ENCODE data around the gene SMAD3.
A peak's percentile ranks its signal among the peaks of the same experiment; 100 is the strongest.

Gene SMAD3

GRCh38 chr15:67085237-67085817, 19.9 kb downstream of the SMAD3 start:
- Histone ChIP-seq H3K36me3 (ENCODE audit: insufficient read depth, low read length) (no peaks in the 10 kb centered on the region), H3K9me3 (ENCODE audit: insufficient read depth, low read depth, low read length) (no peaks in the 10 kb centered on the region), H3K27ac (ENCODE audit: low read depth, low read length) (no peak overlapping the region), H3K4me3 (ENCODE audit: low read length) (no peak overlapping the region), H3K4me1 (ENCODE audit: insufficient read depth, low read length) (peaks cover 53% of the 10 kb centered on the region), H3K27me3 (ENCODE audit: insufficient read depth, low read length) (no peaks in the 10 kb centered on the region), H3K9ac (ENCODE audit: low read depth, low read length) (no peak overlapping the region)
- WGBS = 82% methylated on average over 3 of the region's 3 CpGs

GRCh38 chr15:67085818-67086636, 20.6 kb downstream of the SMAD3 start:
- H3K4me1 ChIP-seq (ENCODE audit: insufficient read depth, low read length) = peaks cover 60% of the 10 kb centered on the region
- H3K36me3 ChIP-seq (ENCODE audit: insufficient read depth, low read length) = no peaks in the 10 kb centered on the region
- H3K27me3 ChIP-seq (ENCODE audit: insufficient read depth, low read length) = no peaks in the 10 kb centered on the region
- H3K4me3 ChIP-seq (ENCODE audit: low read length) = no peak overlapping the region
- H3K9ac ChIP-seq (ENCODE audit: low read depth, low read length) = no peak overlapping the region
- H3K27ac ChIP-seq (ENCODE audit: low read depth, low read length) = no peak overlapping the region
- no peaks in the 10 kb centered on the region for H3K9me3 ChIP-seq (ENCODE audit: insufficient read depth, low read depth, low read length)
- 67% methylated on average over 2 of the region's 3 CpGs for WGBS

- no peak overlapping the region for H3K4me3 ChIP-seq (ENCODE audit: low read length)
- H3K9ac ChIP-seq (ENCODE audit: low read depth, low read length) = no peak overlapping the region
- no peaks in the 10 kb centered on the region for H3K36me3 ChIP-seq (ENCODE audit: insufficient read depth, low read length)
- no peaks in the 10 kb centered on the region for H3K27me3 ChIP-seq (ENCODE audit: insufficient read depth, low read length)
- peaks cover 66% of the 10 kb centered on the region for H3K4me1 ChIP-seq (ENCODE audit: insufficient read depth, low read length)
- 89% methylated on average over 3 of the region's 3 CpGs for WGBS
- H3K27ac ChIP-seq (ENCODE audit: low read depth, low read length) = no peak overlapping the region
- no peaks in the 10 kb centered on the region for H3K9me3 ChIP-seq (ENCODE audit: insufficient read depth, low read depth, low read length)
Observed at GRCh38 chr15:67086637-67086914, 21.2 kb downstream of the SMAD3 start.

- H3K4me1 ChIP-seq (ENCODE audit: insufficient read depth, low read length) = peaks cover 69% of the 10 kb centered on the region
- no peak overlapping the region for H3K27ac ChIP-seq (ENCODE audit: low read depth, low read length)
- H3K9ac ChIP-seq (ENCODE audit: low read depth, low read length) = no peak overlapping the region
- no peaks in the 10 kb centered on the region for H3K9me3 ChIP-seq (ENCODE audit: insufficient read depth, low read depth, low read length)
- H3K27me3 ChIP-seq (ENCODE audit: insufficient read depth, low read length) = no peaks in the 10 kb centered on the region
- no peaks in the 10 kb centered on the region for H3K36me3 ChIP-seq (ENCODE audit: insufficient read depth, low read length)
- 73% methylated on average over 6 of the region's 6 CpGs for WGBS
- H3K4me3 ChIP-seq (ENCODE audit: low read length) = no peak overlapping the region
Observed at GRCh38 chr15:67087507-67088172, 22.2 kb downstream of the SMAD3 start.

GRCh38 chr15:67089217-67090193, 24.1 kb downstream of the SMAD3 start:
- peaks cover 72% of the 10 kb centered on the region for H3K4me1 ChIP-seq (ENCODE audit: insufficient read depth, low read length)
- H3K9me3 ChIP-seq (ENCODE audit: insufficient read depth, low read depth, low read length) = no peaks in the 10 kb centered on the region
- 79% methylated on average over 15 of the region's 15 CpGs for WGBS
- H3K9ac ChIP-seq (ENCODE audit: low read depth, low read length) = no peak overlapping the region
- no peaks in the 10 kb centered on the region for H3K27me3 ChIP-seq (ENCODE audit: insufficient read depth, low read length)
- no peak overlapping the region for H3K4me3 ChIP-seq (ENCODE audit: low read length)
- H3K36me3 ChIP-seq (ENCODE audit: insufficient read depth, low read length) = no peaks in the 10 kb centered on the region
- no peak overlapping the region for H3K27ac ChIP-seq (ENCODE audit: low read depth, low read length)

GRCh38 chr15:67090297-67091070, 25.1 kb downstream of the SMAD3 start:
- WGBS = 57% methylated on average over 7 of the region's 7 CpGs
- H3K4me1 ChIP-seq (ENCODE audit: insufficient read depth, low read length) = peaks cover 64% of the 10 kb centered on the region
- H3K9ac ChIP-seq (ENCODE audit: low read depth, low read length) = no peak overlapping the region
- H3K27ac ChIP-seq (ENCODE audit: low read depth, low read length) = no peak overlapping the region
- no peaks in the 10 kb centered on the region for H3K27me3 ChIP-seq (ENCODE audit: insufficient read depth, low read length)
- H3K4me3 ChIP-seq (ENCODE audit: low read length) = no peak overlapping the region
- no peaks in the 10 kb centered on the region for H3K36me3 ChIP-seq (ENCODE audit: insufficient read depth, low read length)
- no peaks in the 10 kb centered on the region for H3K9me3 ChIP-seq (ENCODE audit: insufficient read depth, low read depth, low read length)

GRCh38 chr15:67091071-67091979, 25.9 kb downstream of the SMAD3 start:
- peaks cover 2% of the 10 kb centered on the region; the same call in 1 of the 2 replicates for H3K36me3 ChIP-seq (ENCODE audit: insufficient read depth, low read length)
- peak overlapping the region; percentile 72; the same call in 1 of the 2 replicates for H3K27ac ChIP-seq (ENCODE audit: low read depth, low read length)
- 0 out of 2 replicates have a peak overlapping the region, but pooled peaks have one; percentile 3 for H3K4me3 ChIP-seq (ENCODE audit: low read length)
- no peaks in the 10 kb centered on the region for H3K9me3 ChIP-seq (ENCODE audit: insufficient read depth, low read depth, low read length)
- no peaks in the 10 kb centered on the region for H3K27me3 ChIP-seq (ENCODE audit: insufficient read depth, low read length)
- WGBS = 54% methylated on average over 13 of the region's 14 CpGs
- H3K9ac ChIP-seq (ENCODE audit: low read depth, low read length) = peak overlapping the region; percentile 49
- H3K4me1 ChIP-seq (ENCODE audit: insufficient read depth, low read length) = peaks cover 59% of the 10 kb centered on the region

- no peaks in the 10 kb centered on the region for H3K9me3 ChIP-seq (ENCODE audit: insufficient read depth, low read depth, low read length)
- H3K27ac ChIP-seq (ENCODE audit: low read depth, low read length) = peak overlapping the region; percentile 72; the same call in 1 of the 2 replicates
- peak overlapping the region; percentile 49 for H3K9ac ChIP-seq (ENCODE audit: low read depth, low read length)
- WGBS = 61% methylated on average over 7 of the region's 7 CpGs
- H3K4me3 ChIP-seq (ENCODE audit: low read length) = 0 out of 2 replicates have a peak overlapping the region, but pooled peaks have one; percentile 3
- H3K36me3 ChIP-seq (ENCODE audit: insufficient read depth, low read length) = peaks cover 2% of the 10 kb centered on the region; the same call in 1 of the 2 replicates
- H3K4me1 ChIP-seq (ENCODE audit: insufficient read depth, low read length) = peaks cover 55% of the 10 kb centered on the region
- H3K27me3 ChIP-seq (ENCODE audit: insufficient read depth, low read length) = no peaks in the 10 kb centered on the region
Observed at GRCh38 chr15:67091980-67092677, 26.7 kb downstream of the SMAD3 start.

GRCh38 chr15:67092752-67093503, 27.5 kb downstream of the SMAD3 start:
- Histone ChIP-seq H3K36me3 (ENCODE audit: insufficient read depth, low read length) (peaks cover 2% of the 10 kb centered on the region; the same call in 1 of the 2 replicates), H3K9ac (ENCODE audit: low read depth, low read length) (no peak overlapping the region), H3K27ac (ENCODE audit: low read depth, low read length) (no peak overlapping the region), H3K9me3 (ENCODE audit: insufficient read depth, low read depth, low read length) (no peaks in the 10 kb centered on the region), H3K4me1 (ENCODE audit: insufficient read depth, low read length) (peaks cover 49% of the 10 kb centered on the region), H3K4me3 (ENCODE audit: low read length) (no peak overlapping the region), H3K27me3 (ENCODE audit: insufficient read depth, low read length) (no peaks in the 10 kb centered on the region)
- WGBS = 96% methylated on average over 9 of the region's 9 CpGs

Measured in HUES64 (cell line).